Loucy (cell line): ENCODE results near the gene GUSB.

Experiments used
- H2AFZ ChIP-seq: fragments of 200-600 bp; sonication (generic); 2 replicates; pipeline ENCODE4 v1.6.0; 2016; ENCODE audit warnings: antibody characterized with exemption, mild to moderate bottlenecking, low read length, moderate library complexity
- H3F3A ChIP-seq: fragments of 200-600 bp; 2 replicates; pipeline ENCODE4 v1.6.0; 2016; ENCODE audit warnings: antibody characterized with exemption, low read depth, mild to moderate bottlenecking
- H3K27me3 ChIP-seq: fragments of 200-600 bp; sonication (generic); 2 replicates; pipeline ENCODE4 v1.6.1; 2014; ENCODE audit warnings: low read length, mild to moderate bottlenecking; ENCODE audit not compliant: insufficient read depth, poor library complexity, severe bottlenecking
- H3K36me3 ChIP-seq: fragments of 200-600 bp; sonication (generic); 2 replicates; pipeline ENCODE4 v1.6.1; 2016; ENCODE audit warnings: low read length; ENCODE audit not compliant: insufficient read depth
- H3K4me1 ChIP-seq: fragments of 200-600 bp; sonication (generic); 2 replicates; pipeline ENCODE4 v1.5.1; 2014; ENCODE audit warnings: low read length, mild to moderate bottlenecking; ENCODE audit not compliant: insufficient read depth, poor library complexity, severe bottlenecking
- H3K4me2 ChIP-seq: fragments of 200-600 bp; sonication (generic); 2 replicates; pipeline ENCODE4 v1.6.0; 2014; ENCODE audit warnings: antibody characterized with exemption, low read length, low read depth, mild to moderate bottlenecking; ENCODE audit not compliant: poor library complexity, severe bottlenecking
- H3K4me3 ChIP-seq: fragments of 200-600 bp; sonication (generic); 2 replicates; pipeline ENCODE4 v1.5.1; 2014; ENCODE audit warnings: low read length, mild to moderate bottlenecking, mixed read lengths; ENCODE audit not compliant: poor library complexity, severe bottlenecking
- H3K79me2 ChIP-seq: fragments of 200-600 bp; sonication (generic); 2 replicates; pipeline ENCODE4 v1.6.1; 2014; ENCODE audit warnings: low read length; ENCODE audit not compliant: insufficient read depth
- H3K9ac ChIP-seq: fragments of 200-600 bp; sonication (generic); 2 replicates; pipeline ENCODE4 v1.6.0; 2014; ENCODE audit warnings: mild to moderate bottlenecking, low read depth, low read length, moderate library complexity; ENCODE audit not compliant: poor library complexity, severe bottlenecking
- H3K9me2 ChIP-seq: fragments of 200-600 bp; sonication (generic); replicated peaks from 2 replicates; pipeline ENCODE4 v1.6.1; 2016; ENCODE audit warnings: low read depth, low read length, mixed read lengths
- H3K9me3 ChIP-seq: fragments of 200-600 bp; sonication (generic); 2 replicates; pipeline ENCODE4 v1.6.1; 2014; ENCODE audit warnings: mild to moderate bottlenecking, antibody characterized with exemption, low read length, low read depth; ENCODE audit not compliant: insufficient read depth
- H4K20me1 ChIP-seq: fragments of 200-600 bp; sonication (generic); 2 replicates; pipeline ENCODE4 v1.6.0; 2014; ENCODE audit warnings: antibody characterized with exemption, low read length, mild to moderate bottlenecking; ENCODE audit not compliant: insufficient read depth, poor library complexity, severe bottlenecking
- CTCF ChIP-seq: fragments of 200-600 bp; sonication (generic); conservative IDR thresholded peaks from 2 replicates; pipeline ENCODE4 v1.5.1; 2014; ENCODE audit warnings: mild to moderate bottlenecking, antibody characterized with exemption, low read length
- EZH2phosphoT487 ChIP-seq: fragments of 200-600 bp; IDR thresholded peaks from 2 replicates; pipeline ENCODE4 v1.6.1; 2018; ENCODE audit warnings: antibody characterized with exemption, mild to moderate bottlenecking, moderate library complexity, borderline replicate concordance

GUSB gene

GRCh38 chr7:65927489-65928448 is 54.2 kb downstream of the GUSB start:
- H3K79me2 ChIP-seq = peaks cover 56% of the 10 kb centered on the region
- no peak overlapping the region for H2AFZ ChIP-seq
- no peak overlapping the region for H3K9ac ChIP-seq
- H4K20me1 ChIP-seq = peaks cover 35% of the 10 kb centered on the region
- no peak overlapping the region for H3K4me3 ChIP-seq
- TF ChIP-seq CTCF (no peak), EZH2phosphoT487 (no peak)
- H3K9me2 ChIP-seq = no peaks in the 10 kb centered on the region
- no peaks in the 10 kb centered on the region for H3K9me3 ChIP-seq
- no peaks in the 10 kb centered on the region for H3F3A ChIP-seq
- H3K36me3 ChIP-seq = no peaks in the 10 kb centered on the region
- no peak overlapping the region for H3K4me2 ChIP-seq
- peaks cover 3% of the 10 kb centered on the region for H3K4me1 ChIP-seq
- no peaks in the 10 kb centered on the region for H3K27me3 ChIP-seq

- Histone ChIP-seq H3K4me2 (no peak overlapping the region), H3K27me3 (no peaks in the 10 kb centered on the region), H3K9me3 (no peaks in the 10 kb centered on the region), H4K20me1 (peaks cover 32% of the 10 kb centered on the region), H3K9me2 (no peaks in the 10 kb centered on the region), H3K36me3 (no peaks in the 10 kb centered on the region), H3F3A (no peaks in the 10 kb centered on the region), H3K4me3 (no peak overlapping the region), H3K9ac (no peak overlapping the region), H2AFZ (no peak overlapping the region), H3K79me2 (peaks cover 50% of the 10 kb centered on the region), H3K4me1 (peaks cover 3% of the 10 kb centered on the region)
- no peak for TF ChIP-seq CTCF
- no peak for TF ChIP-seq EZH2phosphoT487
Measured at GRCh38 chr7:65926588-65926987, 55.4 kb downstream of the GUSB start.

- TF ChIP-seq EZH2phosphoT487 = no peak
- Histone ChIP-seq H3K4me3 (no peak overlapping the region), H3K79me2 (peaks cover 48% of the 10 kb centered on the region), H3K36me3 (no peaks in the 10 kb centered on the region), H3K9me3 (no peaks in the 10 kb centered on the region), H3K27me3 (no peaks in the 10 kb centered on the region), H3K4me1 (peaks cover 3% of the 10 kb centered on the region), H3K9me2 (no peaks in the 10 kb centered on the region), H3K4me2 (no peak overlapping the region), H4K20me1 (peaks cover 32% of the 10 kb centered on the region), H3K9ac (no peak overlapping the region), H2AFZ (no peak overlapping the region), H3F3A (no peaks in the 10 kb centered on the region)
Measured at GRCh38 chr7:65925040-65925439, 57.0 kb downstream of the GUSB start.
